ENCODE results near the gene NEDD9. TPM values are rescaled to one million over a fixed set of nuclear protein-coding genes. Genes with fewer than 3 reads are reported as not detected.

NEDD9 gene
- polyA plus RNA-seq, 1 donor (not counting 4 experiments of a cell fraction or from before 2014, with no cell fraction given) = 3.3 TPM

DNA sequence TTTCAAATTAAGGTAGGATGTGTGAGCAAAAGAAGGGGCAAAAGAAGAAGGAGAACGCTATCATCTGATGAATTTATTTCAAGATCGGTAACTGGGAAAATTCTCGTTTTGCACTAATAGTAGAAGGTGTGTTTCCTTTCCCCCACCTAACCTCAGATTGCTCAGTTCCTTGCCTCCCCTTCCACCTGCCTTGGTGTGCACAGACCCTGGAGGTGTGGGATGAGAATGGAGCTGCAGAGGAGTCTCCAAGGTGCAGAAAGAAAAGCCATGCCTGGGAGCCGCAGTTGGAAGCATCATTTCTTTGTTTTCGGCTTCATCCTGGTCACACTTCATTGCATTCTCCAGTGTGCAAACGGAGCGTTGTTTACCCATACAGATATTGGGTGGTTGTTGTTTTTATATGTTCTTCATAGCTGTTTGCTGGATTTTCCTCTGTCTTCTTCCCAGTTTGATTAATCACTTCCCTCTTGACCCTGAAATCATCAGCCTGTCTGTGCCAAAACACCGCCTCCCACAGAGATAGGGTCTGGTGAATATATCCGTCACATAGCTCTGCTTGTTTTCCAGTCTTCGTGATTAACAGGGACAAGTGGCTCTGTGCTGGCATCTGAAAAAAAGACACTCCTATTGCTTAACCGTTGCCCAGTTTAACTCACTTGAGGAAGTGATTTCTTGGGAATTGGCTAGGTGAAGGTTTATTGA is 40.2 kb upstream of the NEDD9 start:
- H3K36me3 ChIP-seq (ENCODE audit: control insufficient read depth in 2 of 2, extremely low read depth in 1 of 2, insufficient read depth in 2 of 2, low read length in 2 of 2) = no peaks in the 10 kb centered on the region
- no peaks in the 10 kb centered on the region for H4K20me1 ChIP-seq (ENCODE audit: control insufficient read depth, extremely low read depth, insufficient read depth, low read length)
- no peak for DNase-seq (ENCODE audit: low read depth, low spot score)
- H3K79me2 ChIP-seq (ENCODE audit: control insufficient read depth, insufficient read depth, low read length) = no peaks in the 10 kb centered on the region
- dilution Hi-C loops (cut with MboI; ENCODE audit: extremely low pct_ligation_motif_present, low sequenced_read_pairs) = no loop called here
- H3K4me2 ChIP-seq (ENCODE audit: control insufficient read depth, extremely low read depth, insufficient read depth, low read depth, low read length) = no peak overlapping the region
- peaks cover 9% of the 10 kb centered on the region for H3K4me1 ChIP-seq (ENCODE audit: control insufficient read depth, extremely low read depth, insufficient read depth, low read length)
- H3K9me3 ChIP-seq (ENCODE audit: control insufficient read depth, low read depth, low read length) = no peaks in the 10 kb centered on the region
- TF ChIP-seq, protein P1, sequence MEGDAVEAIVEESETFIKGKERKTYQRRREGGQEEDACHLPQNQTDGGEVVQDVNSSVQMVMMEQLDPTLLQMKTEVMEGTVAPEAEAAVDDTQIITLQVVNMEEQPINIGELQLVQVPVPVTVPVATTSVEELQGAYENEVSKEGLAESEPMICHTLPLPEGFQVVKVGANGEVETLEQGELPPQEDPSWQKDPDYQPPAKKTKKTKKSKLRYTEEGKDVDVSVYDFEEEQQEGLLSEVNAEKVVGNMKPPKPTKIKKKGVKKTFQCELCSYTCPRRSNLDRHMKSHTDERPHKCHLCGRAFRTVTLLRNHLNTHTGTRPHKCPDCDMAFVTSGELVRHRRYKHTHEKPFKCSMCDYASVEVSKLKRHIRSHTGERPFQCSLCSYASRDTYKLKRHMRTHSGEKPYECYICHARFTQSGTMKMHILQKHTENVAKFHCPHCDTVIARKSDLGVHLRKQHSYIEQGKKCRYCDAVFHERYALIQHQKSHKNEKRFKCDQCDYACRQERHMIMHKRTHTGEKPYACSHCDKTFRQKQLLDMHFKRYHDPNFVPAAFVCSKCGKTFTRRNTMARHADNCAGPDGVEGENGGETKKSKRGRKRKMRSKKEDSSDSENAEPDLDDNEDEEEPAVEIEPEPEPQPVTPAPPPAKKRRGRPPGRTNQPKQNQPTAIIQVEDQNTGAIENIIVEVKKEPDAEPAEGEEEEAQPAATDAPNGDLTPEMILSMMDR (optimal IDR thresholded peaks at IDR 0.05 in 1 of 3, IDR thresholded peaks at IDR 0.05 in 1 of 3, conservative IDR thresholded peaks at IDR 0.05 in 1 of 3; ENCODE audit: extremely low read depth in 1 of 3, insufficient read depth in 2 of 3, low read length in 3 of 3) = no peak
- no peak for TF ChIP-seq EZH2 (IDR thresholded peaks at IDR 0.05; ENCODE audit: low read length)
- H3K27me3 ChIP-seq (ENCODE audit: control insufficient read depth, extremely low read depth, insufficient read depth, low read length) = no peaks in the 10 kb centered on the region
- no peak overlapping the region for H3K4me3 ChIP-seq (ENCODE audit: control insufficient read depth in 2 of 3, extremely low read depth in 1 of 3, insufficient read depth in 2 of 3, low read depth in 1 of 3, low read length in 3 of 3)
- FAIRE-seq = no peak
- H3K9ac ChIP-seq (ENCODE audit: control insufficient read depth, extremely low read depth, insufficient read depth, low read length) = no peak overlapping the region
- H3K9me1 ChIP-seq (ENCODE audit: control insufficient read depth, extremely low read depth, insufficient read depth, low read length) = no peaks in the 10 kb centered on the region
- H2AFZ ChIP-seq (ENCODE audit: control insufficient read depth, low read length) = no peak overlapping the region
- H3K27ac ChIP-seq (ENCODE audit: control insufficient read depth, insufficient read depth, low read length) = no peak overlapping the region

DNA sequence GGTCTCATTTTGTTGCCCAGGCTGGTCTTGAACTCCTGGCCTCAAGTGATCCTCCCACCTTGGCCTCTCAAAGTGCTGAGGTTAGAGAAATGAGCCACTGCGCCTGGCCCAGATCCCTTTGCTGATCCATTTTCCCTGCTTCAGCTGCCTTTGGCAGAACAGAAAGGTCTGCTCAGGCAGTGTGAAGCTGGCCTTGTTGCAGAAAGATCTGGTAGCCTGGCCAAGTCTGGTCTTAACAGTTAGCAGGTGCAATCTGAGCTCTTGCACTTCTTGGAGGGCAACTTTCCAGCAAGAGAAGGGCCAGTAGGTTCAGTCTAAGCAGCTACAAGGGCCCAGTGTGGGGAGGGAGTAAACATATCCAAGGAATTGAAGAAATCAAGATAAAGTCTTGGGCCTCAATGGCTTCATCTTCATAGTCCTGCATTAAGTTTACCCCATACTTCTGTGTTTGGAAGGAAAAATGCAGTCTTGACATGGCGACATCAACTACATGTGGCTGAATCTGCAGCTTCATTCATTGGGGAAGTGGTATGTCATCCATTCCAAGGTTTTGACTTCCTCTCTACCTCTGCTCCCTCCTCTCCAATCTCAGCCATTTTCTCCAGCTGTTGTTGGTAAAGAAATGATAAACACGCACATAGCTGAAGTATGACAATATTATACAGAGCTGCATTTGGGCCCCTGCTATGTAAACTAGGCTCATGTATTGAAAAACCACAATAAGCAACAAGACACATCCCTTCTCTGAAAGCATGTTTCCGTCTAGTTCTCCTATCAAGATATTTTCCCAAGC is 39.0 kb upstream of the NEDD9 start:
- H3K9ac ChIP-seq (ENCODE audit: control insufficient read depth, extremely low read depth, insufficient read depth, low read length) = no peak overlapping the region
- no peak for TF ChIP-seq EZH2 (IDR thresholded peaks at IDR 0.05; ENCODE audit: low read length)
- TF ChIP-seq, protein P1 (optimal IDR thresholded peaks at IDR 0.05 in 1 of 3, IDR thresholded peaks at IDR 0.05 in 1 of 3, conservative IDR thresholded peaks at IDR 0.05 in 1 of 3; ENCODE audit: extremely low read depth in 1 of 3, insufficient read depth in 2 of 3, low read length in 3 of 3) = no peak
- H3K4me2 ChIP-seq (ENCODE audit: control insufficient read depth, extremely low read depth, insufficient read depth, low read depth, low read length) = no peak overlapping the region
- dilution Hi-C loops (cut with MboI; ENCODE audit: extremely low pct_ligation_motif_present, low sequenced_read_pairs) = no loop called here
- H4K20me1 ChIP-seq (ENCODE audit: control insufficient read depth, extremely low read depth, insufficient read depth, low read length) = no peaks in the 10 kb centered on the region
- DNase-seq (ENCODE audit: low read depth, low spot score) = no peak
- no peak overlapping the region for H2AFZ ChIP-seq (ENCODE audit: control insufficient read depth, low read length)
- no peaks in the 10 kb centered on the region for H3K4me1 ChIP-seq (ENCODE audit: control insufficient read depth, extremely low read depth, insufficient read depth, low read length)
- H3K27me3 ChIP-seq (ENCODE audit: control insufficient read depth, extremely low read depth, insufficient read depth, low read length) = no peaks in the 10 kb centered on the region
- no peak overlapping the region for H3K4me3 ChIP-seq (ENCODE audit: control insufficient read depth in 2 of 3, extremely low read depth in 1 of 3, insufficient read depth in 2 of 3, low read depth in 1 of 3, low read length in 3 of 3)
- no peaks in the 10 kb centered on the region for H3K36me3 ChIP-seq (ENCODE audit: control insufficient read depth in 2 of 2, extremely low read depth in 1 of 2, insufficient read depth in 2 of 2, low read length in 2 of 2)
- no peaks in the 10 kb centered on the region for H3K79me2 ChIP-seq (ENCODE audit: control insufficient read depth, insufficient read depth, low read length)
- no peaks in the 10 kb centered on the region for H3K9me1 ChIP-seq (ENCODE audit: control insufficient read depth, extremely low read depth, insufficient read depth, low read length)
- FAIRE-seq = no peak
- H3K9me3 ChIP-seq (ENCODE audit: control insufficient read depth, low read depth, low read length) = no peaks in the 10 kb centered on the region
- H3K27ac ChIP-seq (ENCODE audit: control insufficient read depth, insufficient read depth, low read length) = no peak overlapping the region
